ENCODE data around the gene LRP1. TPM values are rescaled to one million over a fixed set of nuclear protein-coding genes. Genes with fewer than 3 reads are reported as not detected.

The LRP1 gene
- total and polyA plus RNA-seq, 2 of the 13 experiments (the other 11 are each of a cell fraction or from before 2014, with no cell fraction given) = 14.7 to 30.8 TPM

GRCh38 chr12:57148469-57149244 is 20.4 kb downstream of the LRP1 start (continued):
- no peak for TF ChIP-seq YEATS4 (CRISPR knock-in tag; IDR thresholded peaks at IDR 0.05; ENCODE audit: borderline replicate concordance)
- no peak for TF ChIP-seq SMAD1 (CRISPR knock-in tag; IDR thresholded peaks at IDR 0.05; ENCODE audit: borderline replicate concordance, low read depth)
- TF ChIP-seq ZNF558 (CRISPR knock-in tag; IDR thresholded peaks at IDR 0.05; ENCODE audit: borderline replicate concordance) = no peak
- no peak for TF ChIP-seq ZNF431 (CRISPR knock-in tag; IDR thresholded peaks at IDR 0.05; ENCODE audit: borderline replicate concordance, low read depth)
- TF ChIP-seq, protein P1, sequence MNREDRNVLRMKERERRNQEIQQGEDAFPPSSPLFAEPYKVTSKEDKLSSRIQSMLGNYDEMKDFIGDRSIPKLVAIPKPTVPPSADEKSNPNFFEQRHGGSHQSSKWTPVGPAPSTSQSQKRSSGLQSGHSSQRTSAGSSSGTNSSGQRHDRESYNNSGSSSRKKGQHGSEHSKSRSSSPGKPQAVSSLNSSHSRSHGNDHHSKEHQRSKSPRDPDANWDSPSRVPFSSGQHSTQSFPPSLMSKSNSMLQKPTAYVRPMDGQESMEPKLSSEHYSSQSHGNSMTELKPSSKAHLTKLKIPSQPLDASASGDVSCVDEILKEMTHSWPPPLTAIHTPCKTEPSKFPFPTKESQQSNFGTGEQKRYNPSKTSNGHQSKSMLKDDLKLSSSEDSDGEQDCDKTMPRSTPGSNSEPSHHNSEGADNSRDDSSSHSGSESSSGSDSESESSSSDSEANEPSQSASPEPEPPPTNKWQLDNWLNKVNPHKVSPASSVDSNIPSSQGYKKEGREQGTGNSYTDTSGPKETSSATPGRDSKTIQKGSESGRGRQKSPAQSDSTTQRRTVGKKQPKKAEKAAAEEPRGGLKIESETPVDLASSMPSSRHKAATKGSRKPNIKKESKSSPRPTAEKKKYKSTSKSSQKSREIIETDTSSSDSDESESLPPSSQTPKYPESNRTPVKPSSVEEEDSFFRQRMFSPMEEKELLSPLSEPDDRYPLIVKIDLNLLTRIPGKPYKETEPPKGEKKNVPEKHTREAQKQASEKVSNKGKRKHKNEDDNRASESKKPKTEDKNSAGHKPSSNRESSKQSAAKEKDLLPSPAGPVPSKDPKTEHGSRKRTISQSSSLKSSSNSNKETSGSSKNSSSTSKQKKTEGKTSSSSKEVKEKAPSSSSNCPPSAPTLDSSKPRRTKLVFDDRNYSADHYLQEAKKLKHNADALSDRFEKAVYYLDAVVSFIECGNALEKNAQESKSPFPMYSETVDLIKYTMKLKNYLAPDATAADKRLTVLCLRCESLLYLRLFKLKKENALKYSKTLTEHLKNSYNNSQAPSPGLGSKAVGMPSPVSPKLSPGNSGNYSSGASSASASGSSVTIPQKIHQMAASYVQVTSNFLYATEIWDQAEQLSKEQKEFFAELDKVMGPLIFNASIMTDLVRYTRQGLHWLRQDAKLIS (CRISPR knock-in tag; IDR thresholded peaks at IDR 0.05) = no peak
- TF ChIP-seq, protein P2, sequence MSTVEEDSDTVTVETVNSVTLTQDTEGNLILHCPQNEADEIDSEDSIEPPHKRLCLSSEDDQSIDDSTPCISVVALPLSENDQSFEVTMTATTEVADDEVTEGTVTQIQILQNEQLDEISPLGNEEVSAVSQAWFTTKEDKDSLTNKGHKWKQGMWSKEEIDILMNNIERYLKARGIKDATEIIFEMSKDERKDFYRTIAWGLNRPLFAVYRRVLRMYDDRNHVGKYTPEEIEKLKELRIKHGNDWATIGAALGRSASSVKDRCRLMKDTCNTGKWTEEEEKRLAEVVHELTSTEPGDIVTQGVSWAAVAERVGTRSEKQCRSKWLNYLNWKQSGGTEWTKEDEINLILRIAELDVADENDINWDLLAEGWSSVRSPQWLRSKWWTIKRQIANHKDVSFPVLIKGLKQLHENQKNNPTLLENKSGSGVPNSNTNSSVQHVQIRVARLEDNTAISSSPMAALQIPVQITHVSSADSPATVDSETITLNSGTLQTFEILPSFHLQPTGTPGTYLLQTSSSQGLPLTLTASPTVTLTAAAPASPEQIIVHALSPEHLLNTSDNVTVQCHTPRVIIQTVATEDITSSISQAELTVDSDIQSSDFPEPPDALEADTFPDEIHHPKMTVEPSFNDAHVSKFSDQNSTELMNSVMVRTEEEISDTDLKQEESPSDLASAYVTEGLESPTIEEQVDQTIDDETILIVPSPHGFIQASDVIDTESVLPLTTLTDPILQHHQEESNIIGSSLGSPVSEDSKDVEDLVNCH (CRISPR knock-in tag; IDR thresholded peaks at IDR 0.05) = no peak
- TF ChIP-seq SOX13 (IDR thresholded peaks at IDR 0.05) = peak; percentile 41; the same call in 1 of the 2 replicates
- peak in 1 of 2 experiments; percentile 80; a peak in 2 of 4 replicates for TF ChIP-seq SOX13 (CRISPR knock-in tag; conservative IDR thresholded peaks at IDR 0.05 in 1 of 2, IDR thresholded peaks at IDR 0.05 in 1 of 2)
- no peak for TF ChIP-seq ZNF678 (CRISPR knock-in tag; IDR thresholded peaks at IDR 0.05)
- TF ChIP-seq ZBTB7B (CRISPR knock-in tag; IDR thresholded peaks at IDR 0.05) = peak; percentile 58; the same call in 1 of the 2 replicates
- TF ChIP-seq FOSL2 (CRISPR knock-in tag; IDR thresholded peaks at IDR 0.05) = peak; percentile 74
- no peak for TF ChIP-seq ZNF883 (CRISPR knock-in tag; IDR thresholded peaks at IDR 0.05; ENCODE audit: not compliant biosample characterization)
- TF ChIP-seq HMGA1 (CRISPR knock-in tag; conservative IDR thresholded peaks at IDR 0.05) = no peak
- no peak for TF ChIP-seq ZNF670 (CRISPR knock-in tag; IDR thresholded peaks at IDR 0.05; ENCODE audit: borderline replicate concordance)
- TF ChIP-seq FOXP1 (IDR thresholded peaks at IDR 0.05) = no peak
- peak; percentile 90 for TF ChIP-seq FOXP1 (CRISPR knock-in tag; IDR thresholded peaks at IDR 0.05)
- TF ChIP-seq KLF13 (CRISPR knock-in tag; IDR thresholded peaks at IDR 0.05) = no peak
- no peak for TF ChIP-seq TERF1 (CRISPR knock-in tag; IDR thresholded peaks at IDR 0.05)
- no peak; the same call in 1 of the 2 replicates for TF ChIP-seq MIXL1 (CRISPR knock-in tag; IDR thresholded peaks at IDR 0.05)
- TF ChIP-seq SMYD3 (CRISPR knock-in tag; IDR thresholded peaks at IDR 0.05) = no peak
- TF ChIP-seq MXD4 (CRISPR knock-in tag; IDR thresholded peaks at IDR 0.05) = no peak
- TF ChIP-seq ZNF12 (CRISPR knock-in tag; IDR thresholded peaks at IDR 0.05) = no peak
- TF ChIP-seq JARID2 (CRISPR knock-in tag; IDR thresholded peaks at IDR 0.05; ENCODE audit: insufficient replicate concordance) = no peak
- TF ChIP-seq ZNF282 (IDR thresholded peaks at IDR 0.05; ENCODE audit: partially characterized antibody) = no peak
- no peak for TF ChIP-seq ZNF816 (CRISPR knock-in tag; IDR thresholded peaks at IDR 0.05; ENCODE audit: borderline replicate concordance)

Measured in HepG2 (cell line).